ENCODE data around the gene EIF2B5. TPM values are rescaled to one million over a fixed set of nuclear protein-coding genes. Genes with fewer than 3 reads are reported as not detected.

EIF2B5 gene
- total RNA-seq, 4 donors from 2014 or later, result 45.1 to 49.7 (median 48.1) TPM

- TF ChIP-seq POLR2AphosphoS5 (IDR thresholded peaks at IDR 0.05), result no peak
- TF ChIP-seq POLR2A (IDR thresholded peaks at IDR 0.05), result no peak
- TF ChIP-seq EP300 (IDR thresholded peaks at IDR 0.05; ENCODE audit: low read depth), result no peak
- no peak for TF ChIP-seq CTCF (IDR thresholded peaks at IDR 0.05)
- intact Hi-C loops (cut with DNase I; ENCODE audit: low total_unique reads), result no loop called here
- peaks cover 0 to 17% (median 5%) of the 10 kb centered on the region in 4 donors for H3K36me3 ChIP-seq
- peaks cover 19 to 31% (median 26%) of the 10 kb centered on the region in 4 donors for H3K4me1 ChIP-seq
- no peaks in the 10 kb centered on the region for H3K9me3 ChIP-seq
- H3K27me3 ChIP-seq, result no peaks in the 10 kb centered on the region
- in situ Hi-C loops (cut with MboI; ENCODE audit: low pct_ligation_motif_present in 1 of 4, low pct_unique_long_range_greater_than_20kb in 1 of 4, low sequenced_read_pairs in 3 of 4), result no loop called here
- H3K4me3 ChIP-seq, result no peak overlapping the region
- no peak overlapping the region for H3K27ac ChIP-seq
- 85 to 91% methylated on average over 5 of the region's 5 CpGs for WGBS, 2 donors (ENCODE audit: low coverage in 1 of 2)
- DNase-seq, result no peak
These were observed 37.7 kb downstream of the EIF2B5 start for GRCh38 chr3:184172681-184173373.

DNA sequence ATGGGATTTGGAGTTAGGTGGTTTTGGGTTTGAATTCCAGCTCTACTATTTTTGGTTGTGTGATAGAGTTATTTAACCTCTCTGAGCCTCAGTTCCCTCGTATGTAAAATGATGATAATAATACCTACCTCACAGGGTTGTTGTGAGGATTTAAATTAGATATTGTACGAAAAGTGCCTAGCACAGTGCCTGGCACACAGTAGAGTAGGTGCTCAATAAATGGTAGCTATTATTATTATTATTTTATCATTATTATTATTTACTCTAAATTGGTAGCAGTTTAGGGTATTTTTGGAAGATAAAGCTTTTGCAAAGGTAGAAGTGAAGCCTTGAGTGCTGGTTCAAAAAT lies 38.2 kb downstream of the EIF2B5 start:
- H3K27ac ChIP-seq, result peak overlapping the region in 3 of 4 donors; percentile 30 to 98 (median 73)
- no peak for TF ChIP-seq POLR2A (IDR thresholded peaks at IDR 0.05)
- no peak for TF ChIP-seq CTCF (IDR thresholded peaks at IDR 0.05)
- no peak for TF ChIP-seq POLR2AphosphoS5 (IDR thresholded peaks at IDR 0.05)
- TF ChIP-seq EP300 (IDR thresholded peaks at IDR 0.05; ENCODE audit: low read depth), result no peak
- no peak for DNase-seq
- H3K36me3 ChIP-seq, result peaks cover 0 to 15% (median 3%) of the 10 kb centered on the region in 4 donors
- 84 to 89% methylated on average over 2 of the region's 2 CpGs for WGBS, 2 donors (ENCODE audit: low coverage in 1 of 2)
- peaks cover 19 to 36% (median 29%) of the 10 kb centered on the region in 4 donors for H3K4me1 ChIP-seq
- H3K9me3 ChIP-seq, result no peaks in the 10 kb centered on the region
- no peak overlapping the region for H3K4me3 ChIP-seq
- H3K27me3 ChIP-seq, result no peaks in the 10 kb centered on the region
- in situ Hi-C loops (cut with MboI; ENCODE audit: low pct_ligation_motif_present in 1 of 4, low pct_unique_long_range_greater_than_20kb in 1 of 4, low sequenced_read_pairs in 3 of 4) (no loop called here), intact Hi-C loops (cut with DNase I; ENCODE audit: low total_unique reads) (no loop called here)

- 12 to 73% methylated on average over 1 to 4 of the region's 4 CpGs for WGBS, 2 donors (ENCODE audit: low coverage in 1 of 2)
- H3K4me1 ChIP-seq, result peaks cover 19 to 38% (median 29%) of the 10 kb centered on the region in 4 donors
- peaks cover 0 to 20% (median 7%) of the 10 kb centered on the region in 4 donors for H3K36me3 ChIP-seq
- TF ChIP-seq POLR2A (IDR thresholded peaks at IDR 0.05), result no peak
- TF ChIP-seq POLR2AphosphoS5 (IDR thresholded peaks at IDR 0.05), result no peak
- H3K27ac ChIP-seq, result peak overlapping the region; percentile 30 to 98 (median 84)
- intact Hi-C loops (cut with DNase I; ENCODE audit: low total_unique reads), result no loop called here
- H3K4me3 ChIP-seq, result no peak overlapping the region
- H3K9me3 ChIP-seq, result no peaks in the 10 kb centered on the region
- no peak for DNase-seq
- H3K27me3 ChIP-seq, result no peaks in the 10 kb centered on the region
- in situ Hi-C loops (cut with MboI; ENCODE audit: low pct_ligation_motif_present in 1 of 4, low pct_unique_long_range_greater_than_20kb in 1 of 4, low sequenced_read_pairs in 3 of 4), result no loop called here
These were observed 39.1 kb downstream of the EIF2B5 start for GRCh38 chr3:184174284-184174645.

DNA sequence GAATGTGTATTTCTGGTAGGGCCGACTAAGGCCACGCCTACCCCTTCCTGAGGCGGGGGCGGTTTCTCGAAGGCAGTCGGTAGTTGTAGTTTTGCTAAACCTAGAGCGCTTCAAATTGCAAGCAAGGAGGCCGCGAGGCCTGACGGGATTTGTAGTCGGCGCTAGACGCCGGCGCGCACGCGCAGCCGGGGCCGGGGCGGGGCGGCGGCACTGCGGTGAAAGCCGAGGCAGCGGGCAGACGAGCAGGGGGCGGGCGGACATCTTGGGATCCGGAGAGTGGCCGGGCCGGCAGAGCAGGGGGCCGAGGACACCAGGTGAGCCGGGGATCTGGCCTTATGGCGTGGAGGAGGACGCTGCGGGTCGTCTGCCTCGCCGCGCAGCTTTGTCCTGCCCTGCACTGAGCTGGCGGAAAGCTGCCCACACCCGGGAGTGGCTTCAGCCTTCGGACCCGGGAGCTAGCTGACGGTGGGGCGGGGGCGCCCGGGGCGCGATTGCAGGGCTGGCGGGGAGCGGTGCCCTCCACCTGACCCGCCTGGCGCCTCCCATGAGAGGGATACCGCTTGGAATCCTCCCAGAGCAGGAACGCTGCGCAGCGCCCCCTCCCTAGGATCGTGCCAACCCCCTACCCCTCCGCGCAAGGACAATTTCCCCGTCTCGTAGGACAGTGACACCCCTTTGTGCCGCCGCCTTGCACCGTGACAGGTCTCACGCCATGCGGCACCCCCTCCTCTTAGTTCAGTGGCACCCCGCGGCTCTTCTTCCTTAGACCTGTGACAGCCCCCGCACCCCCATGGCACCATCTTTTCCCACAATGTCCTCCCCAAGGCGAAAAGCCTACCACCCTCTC lies 39.7 kb downstream of the EIF2B5 start, which contains the start of gene AP2M1:
Gene AP2M1, plus strand, starts transcription at position 210 of the 847 bp plus-strand sequence. CDS start 2,139 bp downstream, outside the sequence.
- no peaks in the 10 kb centered on the region for H3K27me3 ChIP-seq
- peaks cover 19 to 38% (median 29%) of the 10 kb centered on the region in 4 donors for H3K4me1 ChIP-seq
- intact Hi-C loops (cut with DNase I; ENCODE audit: low total_unique reads) (no loop called here), in situ Hi-C loops (cut with MboI; ENCODE audit: low pct_ligation_motif_present in 1 of 4, low pct_unique_long_range_greater_than_20kb in 1 of 4, low sequenced_read_pairs in 3 of 4) (no loop called here)
- peaks cover 0 to 26% (median 9%) of the 10 kb centered on the region in 4 donors for H3K36me3 ChIP-seq
- DNase-seq, result peak; percentile 98
- no peaks in the 10 kb centered on the region for H3K9me3 ChIP-seq
- peak within 1 kb of the TSS; percentile 80 to 99 (median 96) for H3K4me3 ChIP-seq
- H3K27ac ChIP-seq, result peak within 1 kb of the TSS; percentile 90 to 98 (median 95)
- 0% methylated on average over 12 to 64 of the region's 73 CpGs for WGBS, 2 donors (ENCODE audit: low coverage in 1 of 2)
- TF ChIP-seq EP300 (IDR thresholded peaks at IDR 0.05; ENCODE audit: low read depth), result peak; percentile 19
- no peak for TF ChIP-seq CTCF (IDR thresholded peaks at IDR 0.05)
- TF ChIP-seq POLR2AphosphoS5 (IDR thresholded peaks at IDR 0.05), result peak; percentile 78 to 91 (median 90)
- peak; percentile 86 for TF ChIP-seq POLR2A (IDR thresholded peaks at IDR 0.05)

Measured in transverse colon (tissue), 4 donors.